Right lobe of liver (tissue), 4 donors: Measurements from ENCODE around the gene TIAM2.

Experiments used
- CTCF ChIP-seq, 4 donors: fragments of 200-600 bp in 3 of 4; fragments of 450-650 bp in 1 of 4; IDR thresholded peaks; one replicate each; pipeline versions ENCODE4 v1.5.1 to v1.8.0; 2016 to 2022; ENCODE audit warnings: antibody characterized with exemption in 4 of 4, mild to moderate bottlenecking in 2 of 4
- POLR2A ChIP-seq: fragments of 450-650 bp; IDR thresholded peaks from one replicate; pipeline ENCODE4 v1.6.1; 2017; ENCODE audit warnings: antibody characterized with exemption, mild to moderate bottlenecking
- donor health status: DM: no; HTN: no; CAD: no.
- donor health status: DM: no; HTN: no; CAD: no.
- donor health status: DM: no; HTN: yes; CAD: no.

DNA sequence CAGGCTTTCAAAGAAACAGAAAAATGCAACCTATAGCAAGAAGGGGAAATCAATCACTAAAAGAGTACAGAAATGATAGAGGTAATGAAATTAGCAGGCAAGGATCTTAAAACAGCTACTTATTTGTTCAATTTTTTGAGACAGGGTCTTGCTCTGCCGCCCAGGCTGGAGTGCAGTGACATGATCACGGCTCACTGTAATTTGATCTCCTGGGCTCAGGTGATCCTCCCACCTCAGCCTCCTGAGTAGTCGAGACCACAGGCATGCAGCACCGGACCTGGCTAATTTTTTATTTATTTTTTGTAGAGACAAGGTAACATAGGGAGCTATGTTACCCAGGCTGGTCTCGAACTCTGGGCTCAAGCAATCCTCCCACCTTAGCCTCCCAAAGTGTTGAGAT lies 297.6 kb downstream of the TIAM2 start:
- no peak for TF ChIP-seq CTCF (IDR thresholded peaks at IDR 0.05)
- TF ChIP-seq POLR2A, result no peak
